ENCODE measurements around the gene DPYD. TPM values are rescaled to one million over a fixed set of nuclear protein-coding genes. Genes with fewer than 3 reads are reported as not detected.

DPYD gene
- total RNA-seq, 2 donors from 2014 or later, result 9.2 to 17.5 TPM

DNA sequence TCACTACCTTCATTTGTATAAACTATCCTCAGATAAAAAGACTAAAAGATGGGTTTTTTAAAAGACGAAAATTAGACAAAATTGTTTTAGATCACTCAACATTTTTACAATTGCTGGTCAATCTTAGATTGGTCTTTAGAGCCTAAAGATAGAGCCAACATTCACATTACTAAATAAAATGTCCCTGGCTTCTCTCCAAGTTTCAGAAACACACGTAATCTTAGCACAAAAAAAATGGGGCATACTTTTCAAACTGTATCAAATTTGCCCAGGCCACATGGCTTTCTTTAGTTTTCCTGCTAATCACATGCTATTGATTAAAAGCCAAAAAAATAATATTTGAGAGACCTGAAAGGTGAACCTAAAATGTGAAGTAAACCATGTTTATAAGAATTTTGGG, 288.1 kb downstream of the DPYD start:
- H3K4me1 Mint-ChIP-seq, result peaks cover 49% of the 10 kb centered on the region
- Histone ChIP-seq H3K4me3 (ENCODE audit: low read length) (no peak overlapping the region), H3K27me3 (ENCODE audit: control insufficient read depth, insufficient read depth, low read length, poor library complexity, severe bottlenecking) (no peaks in the 10 kb centered on the region), H3K36me3 (ENCODE audit: control insufficient read depth, insufficient read depth, low read length) (no peaks in the 10 kb centered on the region), H3K27ac (ENCODE audit: low read depth, low read length) (no peak overlapping the region), H3K4me1 (ENCODE audit: control insufficient read depth, insufficient read depth, low read length) (peaks cover 9% of the 10 kb centered on the region), H3K9ac (ENCODE audit: extremely low read depth, low read length, poor library complexity, severe bottlenecking) (no peak overlapping the region), H3K9me3 (ENCODE audit: control insufficient read depth, low read length) (no peaks in the 10 kb centered on the region)
- WGBS, 2 experiments (ENCODE audit: insufficient coverage in 1 of 2, insufficient read length in 1 of 2), result 94 to 100% methylated on average over 1 to 2 of the region's 2 CpGs
- no peaks in the 10 kb centered on the region for H3K9me3 Mint-ChIP-seq
- no peaks in the 10 kb centered on the region for H3K27me3 Mint-ChIP-seq (ENCODE audit: insufficient read depth)
- no peak overlapping the region for H3K4me3 Mint-ChIP-seq
- TF ChIP-seq, protein P1, sequence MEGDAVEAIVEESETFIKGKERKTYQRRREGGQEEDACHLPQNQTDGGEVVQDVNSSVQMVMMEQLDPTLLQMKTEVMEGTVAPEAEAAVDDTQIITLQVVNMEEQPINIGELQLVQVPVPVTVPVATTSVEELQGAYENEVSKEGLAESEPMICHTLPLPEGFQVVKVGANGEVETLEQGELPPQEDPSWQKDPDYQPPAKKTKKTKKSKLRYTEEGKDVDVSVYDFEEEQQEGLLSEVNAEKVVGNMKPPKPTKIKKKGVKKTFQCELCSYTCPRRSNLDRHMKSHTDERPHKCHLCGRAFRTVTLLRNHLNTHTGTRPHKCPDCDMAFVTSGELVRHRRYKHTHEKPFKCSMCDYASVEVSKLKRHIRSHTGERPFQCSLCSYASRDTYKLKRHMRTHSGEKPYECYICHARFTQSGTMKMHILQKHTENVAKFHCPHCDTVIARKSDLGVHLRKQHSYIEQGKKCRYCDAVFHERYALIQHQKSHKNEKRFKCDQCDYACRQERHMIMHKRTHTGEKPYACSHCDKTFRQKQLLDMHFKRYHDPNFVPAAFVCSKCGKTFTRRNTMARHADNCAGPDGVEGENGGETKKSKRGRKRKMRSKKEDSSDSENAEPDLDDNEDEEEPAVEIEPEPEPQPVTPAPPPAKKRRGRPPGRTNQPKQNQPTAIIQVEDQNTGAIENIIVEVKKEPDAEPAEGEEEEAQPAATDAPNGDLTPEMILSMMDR (conservative IDR thresholded peaks at IDR 0.05), result no peak
- H3K36me3 Mint-ChIP-seq (ENCODE audit: low read depth), result no peaks in the 10 kb centered on the region
- no peak for DNase-seq
- no peak overlapping the region for H3K27ac Mint-ChIP-seq

DNA sequence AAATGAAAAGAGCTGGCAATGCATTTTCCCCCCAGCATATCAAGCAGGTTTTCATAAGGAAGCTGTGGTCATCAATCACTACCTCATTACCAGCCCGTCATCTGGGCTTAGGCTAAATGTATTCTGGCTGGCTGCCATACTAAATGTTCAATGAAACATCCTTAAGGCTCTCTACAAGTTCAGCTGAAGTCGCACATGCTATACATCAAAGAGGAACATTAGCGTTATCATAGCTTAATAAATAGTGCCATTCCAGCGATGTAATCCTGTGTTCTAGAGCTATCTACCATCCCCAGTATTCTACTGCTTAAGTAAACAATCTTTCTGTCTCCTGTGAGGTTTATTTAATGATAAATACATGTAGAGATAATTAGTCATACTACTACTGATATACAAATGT, 288.8 kb downstream of the DPYD start:
- TF ChIP-seq, protein P1 (conservative IDR thresholded peaks at IDR 0.05), result no peak
- no peaks in the 10 kb centered on the region for H3K9me3 Mint-ChIP-seq
- no peaks in the 10 kb centered on the region for H3K27me3 ChIP-seq (ENCODE audit: control insufficient read depth, insufficient read depth, low read length, poor library complexity, severe bottlenecking)
- H3K9me3 ChIP-seq (ENCODE audit: control insufficient read depth, low read length), result no peaks in the 10 kb centered on the region
- H3K27ac ChIP-seq (ENCODE audit: low read depth, low read length), result no peak overlapping the region
- no peak for DNase-seq
- no peak overlapping the region for H3K9ac ChIP-seq (ENCODE audit: extremely low read depth, low read length, poor library complexity, severe bottlenecking)
- 66 to 92% methylated on average over 2 to 4 of the region's 4 CpGs for WGBS, 2 experiments (ENCODE audit: insufficient coverage in 1 of 2, insufficient read length in 1 of 2)
- H3K36me3 ChIP-seq (ENCODE audit: control insufficient read depth, insufficient read depth, low read length), result no peaks in the 10 kb centered on the region
- H3K4me1 Mint-ChIP-seq, result peaks cover 49% of the 10 kb centered on the region
- H3K27me3 Mint-ChIP-seq (ENCODE audit: insufficient read depth), result no peaks in the 10 kb centered on the region
- H3K36me3 Mint-ChIP-seq (ENCODE audit: low read depth), result no peaks in the 10 kb centered on the region
- no peak overlapping the region for H3K27ac Mint-ChIP-seq
- peaks cover 9% of the 10 kb centered on the region for H3K4me1 ChIP-seq (ENCODE audit: control insufficient read depth, insufficient read depth, low read length)
- H3K4me3 Mint-ChIP-seq, result no peak overlapping the region
- H3K4me3 ChIP-seq (ENCODE audit: low read length), result no peak overlapping the region

DNA sequence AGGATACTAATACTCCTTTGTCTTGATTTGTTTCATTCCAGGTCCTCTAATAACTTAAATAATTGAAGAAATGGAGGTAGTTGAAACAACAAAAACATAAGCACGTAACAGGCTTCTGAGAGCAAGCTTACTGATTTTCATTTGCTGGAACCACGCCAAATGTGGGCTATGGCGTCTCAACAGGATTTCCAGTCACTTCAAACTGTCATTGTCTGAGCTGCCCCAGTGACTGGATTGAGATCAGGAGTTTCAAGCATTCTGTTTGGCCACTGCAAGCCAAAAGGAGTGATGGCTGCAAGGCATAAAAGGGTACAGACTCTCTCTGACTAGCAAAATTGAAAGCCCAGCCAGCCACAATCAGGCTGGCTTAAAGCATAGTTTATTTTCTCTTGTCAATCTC, 289.9 kb downstream of the DPYD start:
- Histone ChIP-seq H3K36me3 (ENCODE audit: control insufficient read depth, insufficient read depth, low read length) (no peaks in the 10 kb centered on the region), H3K4me1 (ENCODE audit: control insufficient read depth, insufficient read depth, low read length) (peaks cover 9% of the 10 kb centered on the region), H3K4me3 (ENCODE audit: low read length) (no peak overlapping the region), H3K27me3 (ENCODE audit: control insufficient read depth, insufficient read depth, low read length, poor library complexity, severe bottlenecking) (no peaks in the 10 kb centered on the region), H3K27ac (ENCODE audit: low read depth, low read length) (peak overlapping the region; percentile 55), H3K9me3 (ENCODE audit: control insufficient read depth, low read length) (no peaks in the 10 kb centered on the region), H3K9ac (ENCODE audit: extremely low read depth, low read length, poor library complexity, severe bottlenecking) (no peak overlapping the region)
- 70 to 87% methylated on average over 3 of the region's 3 CpGs for WGBS, 2 experiments (ENCODE audit: insufficient coverage in 1 of 2, insufficient read length in 1 of 2)
- H3K27me3 Mint-ChIP-seq (ENCODE audit: insufficient read depth), result no peaks in the 10 kb centered on the region
- no peaks in the 10 kb centered on the region for H3K9me3 Mint-ChIP-seq
- no peak overlapping the region for H3K4me3 Mint-ChIP-seq
- peaks cover 49% of the 10 kb centered on the region for H3K4me1 Mint-ChIP-seq
- no peaks in the 10 kb centered on the region for H3K36me3 Mint-ChIP-seq (ENCODE audit: low read depth)
- DNase-seq, result peak; percentile 44
- TF ChIP-seq, protein P1 (conservative IDR thresholded peaks at IDR 0.05), result no peak
- H3K27ac Mint-ChIP-seq, result no peak overlapping the region

All from endodermal cell (in vitro differentiated cells).